Brain microvascular endothelial cell (primary cell): ENCODE results near the gene CX3CL1.

Experiments
- DNase-seq: peaks from one replicate; pipeline ENCODE4 v3.0.0-alpha.2; 2020
- H3K27ac ChIP-seq: fragments of 250-450 bp; sonication (Bioruptor Pico); 2 replicates; pipeline ENCODE4 v1.5.1; 2020; ENCODE audit warnings: mild to moderate bottlenecking, moderate library complexity
- H3K27me3 ChIP-seq: fragments of 250-450 bp; sonication (Bioruptor Pico); replicated peaks from 2 replicates; pipeline ENCODE4 v1.5.1; 2020; ENCODE audit warnings: mild to moderate bottlenecking
- H3K36me3 ChIP-seq: fragments of 250-450 bp; sonication (Bioruptor Pico); replicated peaks from 2 replicates; pipeline ENCODE4 v1.5.1; 2020; ENCODE audit warnings: mild to moderate bottlenecking
- H3K4me3 ChIP-seq: 2 replicates; pipeline ENCODE4 v1.5.1; 2011; ENCODE audit warnings: low read depth, mild to moderate bottlenecking, control low read depth, low read length, moderate library complexity
- CTCF ChIP-seq: IDR thresholded peaks from 2 replicates; pipeline ENCODE4 v1.5.1; 2011; ENCODE audit warnings: low read depth, mild to moderate bottlenecking, moderate library complexity, low read length, control low read depth, inconsistent platforms; ENCODE audit errors: missing control alignments
- in situ Hi-C: cut with HindIII; loops from 2 replicates; pipeline ENCODE4 v1.10.0; 2017; ENCODE audit warnings: low sequenced_read_pairs, low pct_ligation_motif_present

Gene CX3CL1

GRCh38 chr16:57372372-57373116, at the start of gene CX3CL1:
Gene CX3CL1 (plus strand): TSS chr16:57372490. CDS start chr16:57372569, 79 bp downstream.
- peak; percentile 22 for TF ChIP-seq CTCF
- H3K36me3 ChIP-seq = no peaks in the 10 kb centered on the region
- H3K27me3 ChIP-seq = peaks cover 7% of the 10 kb centered on the region
- peak within 1 kb of the TSS; percentile 27 for H3K4me3 ChIP-seq
- H3K27ac ChIP-seq = no peak within 1 kb of the TSS
- in situ Hi-C loops = no loop called here
- DNase-seq = peak; percentile 28

GRCh38 chr16:57324749-57325148, 47.5 kb upstream of the CX3CL1 start:
- Histone ChIP-seq H3K4me3 (no peak overlapping the region), H3K36me3 (no peaks in the 10 kb centered on the region), H3K27ac (no peak overlapping the region), H3K27me3 (no peaks in the 10 kb centered on the region)
- TF ChIP-seq CTCF = no peak
- DNase-seq = no peak
- in situ Hi-C loops = no loop called here

GRCh38 chr16:57325458-57325857, 46.8 kb upstream of the CX3CL1 start:
- Histone ChIP-seq H3K27ac (no peak overlapping the region), H3K4me3 (no peak overlapping the region), H3K27me3 (no peaks in the 10 kb centered on the region), H3K36me3 (no peaks in the 10 kb centered on the region)
- DNase-seq = no peak
- in situ Hi-C loops = no loop called here
- TF ChIP-seq CTCF = no peak

GRCh38 chr16:57329718-57330327, 42.5 kb upstream of the CX3CL1 start:
- no peaks in the 10 kb centered on the region for H3K36me3 ChIP-seq
- H3K27ac ChIP-seq = no peak overlapping the region
- DNase-seq = no peak
- peaks cover 3% of the 10 kb centered on the region for H3K27me3 ChIP-seq
- in situ Hi-C loops = no loop called here
- no peak overlapping the region for H3K4me3 ChIP-seq
- no peak for TF ChIP-seq CTCF

GRCh38 chr16:57331355-57331754, 40.9 kb upstream of the CX3CL1 start:
- Histone ChIP-seq H3K27me3 (peaks cover 3% of the 10 kb centered on the region), H3K36me3 (no peaks in the 10 kb centered on the region), H3K27ac (no peak overlapping the region), H3K4me3 (no peak overlapping the region)
- TF ChIP-seq CTCF = no peak
- in situ Hi-C loops = no loop called here
- DNase-seq = no peak
